HG03066 (cell line): Measurements from ENCODE around the gene CALM1.

Experiments used
- ATAC-seq: cut with Tn5 transposase; IDR thresholded peaks from one replicate; pipeline ENCODE4 v1.9.1; 2021; ENCODE audit warnings: low read depth; ENCODE audit not compliant: unreplicated experiment

Gene CALM1

DNA sequence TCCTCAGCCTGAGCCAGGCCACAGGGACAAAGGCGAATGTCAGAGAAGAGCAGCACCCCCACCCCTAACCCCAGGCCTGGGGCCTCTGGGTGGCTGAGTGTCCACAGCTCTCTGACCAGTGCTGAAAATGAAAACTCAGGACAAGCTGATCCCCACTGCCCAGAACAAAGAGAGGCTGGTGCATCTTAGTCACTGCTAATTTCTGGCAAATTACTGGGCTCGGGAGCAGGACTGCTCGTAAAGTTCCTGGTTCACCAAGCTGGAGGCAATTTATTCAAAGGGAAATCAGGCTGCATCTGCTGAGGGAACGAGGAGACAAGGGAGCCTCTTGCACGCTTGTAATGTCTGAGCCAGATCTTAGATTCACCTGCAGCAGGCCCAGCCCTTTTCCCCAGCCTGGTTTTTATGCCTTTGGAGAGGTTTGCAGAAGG is 43.2 kb downstream of the CALM1 start:
- ATAC-seq: no peak

GRCh38 chr14:90440592-90440991 is 43.8 kb downstream of the CALM1 start:
- no peak for ATAC-seq

DNA sequence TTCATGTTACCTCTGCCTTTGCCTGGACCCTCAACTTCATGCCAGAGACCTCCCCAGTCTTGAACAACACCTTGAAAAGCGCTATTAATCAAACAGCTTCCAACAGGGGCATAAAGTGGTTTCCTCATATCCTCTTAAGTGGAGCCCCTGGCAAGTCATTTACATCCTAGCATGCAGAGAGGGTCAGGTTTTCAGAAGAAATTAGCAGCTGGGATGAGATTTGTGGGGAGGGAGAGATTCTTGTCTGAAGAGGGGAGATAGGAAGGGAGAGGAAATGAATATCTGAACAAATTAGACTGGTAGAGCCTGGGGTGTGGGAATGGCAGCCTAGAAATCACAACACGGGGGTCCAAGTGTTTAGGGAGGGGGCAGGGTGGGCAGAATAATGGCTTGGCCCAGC is 45.6 kb downstream of the CALM1 start:
- no peak for ATAC-seq

- ATAC-seq: no peak
These were observed 46.6 kb downstream of the CALM1 start for GRCh38 chr14:90443161-90444076.

DNA sequence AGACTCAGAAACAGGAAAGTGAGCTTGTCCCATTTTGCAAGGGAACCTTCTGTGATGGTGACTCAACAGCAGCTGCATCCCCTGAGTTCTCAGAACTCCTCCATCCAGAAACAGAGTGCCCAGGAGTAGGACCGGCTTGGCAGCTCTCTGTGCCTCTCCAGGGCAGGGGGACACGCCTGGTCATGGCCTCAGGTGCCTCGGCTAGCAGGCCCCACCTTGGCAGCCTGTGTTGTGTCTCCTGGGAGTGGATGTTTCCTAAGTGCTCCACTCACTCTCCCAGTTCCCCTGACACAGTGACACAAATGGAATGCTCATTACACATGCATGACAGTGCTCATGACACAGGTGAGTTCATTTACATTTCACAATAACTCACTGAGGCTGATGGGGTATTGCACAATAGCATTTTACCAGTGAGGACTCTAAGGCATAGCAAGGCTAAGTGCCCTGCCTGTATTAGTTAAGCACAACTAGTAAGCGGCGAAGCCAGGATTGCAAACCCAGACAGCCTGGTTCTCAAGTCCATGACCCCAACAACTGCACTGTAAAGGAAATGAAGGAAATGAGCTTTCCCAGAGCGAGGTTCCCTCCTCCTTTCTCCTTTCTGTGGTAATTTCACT is 47.4 kb downstream of the CALM1 start:
- no peak for ATAC-seq

DNA sequence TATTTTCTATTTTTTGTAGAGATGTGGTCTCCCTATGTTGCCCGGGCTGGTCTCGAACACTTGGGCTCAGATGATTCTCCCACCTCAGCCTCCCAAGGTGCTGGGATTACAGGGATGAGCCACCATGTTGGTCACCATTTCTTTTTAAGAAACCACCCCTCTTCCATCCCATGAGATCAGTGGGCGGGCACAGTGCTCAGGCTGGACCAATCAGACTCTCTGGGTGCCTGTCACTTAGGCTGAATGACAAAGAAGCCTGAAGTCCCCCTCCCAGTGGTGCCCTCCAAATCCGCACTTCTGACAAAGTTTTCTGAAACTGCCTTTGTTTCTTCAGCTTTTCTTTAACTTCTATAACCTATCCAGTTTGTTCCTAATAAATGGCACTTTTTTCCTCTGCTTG is 48.2 kb downstream of the CALM1 start:
- ATAC-seq: no peak

DNA sequence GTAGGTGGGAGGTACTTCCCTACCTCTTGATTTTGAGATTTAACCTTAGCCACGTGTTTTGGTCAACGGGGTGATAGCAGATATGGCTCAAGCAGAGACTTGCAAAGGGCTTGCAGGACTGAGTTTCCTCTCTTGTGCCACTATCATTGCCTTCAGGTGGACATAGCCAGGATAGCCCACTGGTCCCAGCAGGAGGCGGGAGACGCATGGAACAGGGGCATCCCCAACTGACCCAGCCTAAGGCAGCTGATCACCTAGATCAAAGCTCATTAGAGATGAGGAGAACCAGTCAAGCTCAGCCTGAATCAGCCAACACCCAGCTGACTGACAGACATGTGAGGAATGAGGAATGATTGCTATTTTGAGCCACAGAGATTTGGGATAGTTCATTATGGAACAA is 49.6 kb downstream of the CALM1 start:
- ATAC-seq: no peak

DNA sequence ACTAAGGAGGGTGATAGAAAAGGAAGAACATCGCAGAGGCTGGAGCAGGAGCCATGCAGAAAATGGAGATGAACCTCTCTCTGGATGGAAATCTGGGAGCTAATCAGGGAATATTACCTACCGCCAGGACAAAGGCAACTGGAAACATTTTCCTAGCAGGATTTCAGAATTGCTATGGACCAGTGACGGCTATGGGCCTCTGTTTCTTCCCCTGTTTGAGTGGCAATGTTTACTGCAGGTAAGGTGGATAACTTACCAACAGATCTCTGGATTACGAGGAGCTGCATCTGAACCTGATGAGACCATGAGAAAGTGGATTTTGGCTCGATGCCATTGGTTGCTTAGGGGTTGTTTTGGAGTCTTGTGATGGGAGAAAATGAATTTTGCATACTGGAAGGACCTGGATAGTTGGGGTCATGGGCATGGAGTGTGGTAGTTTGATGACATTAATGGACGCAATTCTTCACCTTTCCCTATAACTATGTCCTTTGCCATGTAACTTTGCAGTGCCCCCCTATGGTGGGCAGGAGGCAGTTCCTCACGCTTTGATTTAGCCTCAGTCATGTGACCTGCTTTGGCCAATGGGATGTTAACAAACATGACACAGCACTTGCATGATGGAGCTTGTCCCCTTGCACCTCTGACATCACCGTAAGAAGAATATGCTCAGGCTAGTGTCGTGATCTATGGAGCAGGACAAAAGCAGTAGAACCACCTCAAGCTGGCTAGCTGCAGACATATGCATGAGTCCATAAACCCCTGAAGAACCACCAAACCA is 51.1 kb downstream of the CALM1 start:
- no peak for ATAC-seq

- ATAC-seq: no peak
These were observed 52.6 kb downstream of the CALM1 start for GRCh38 chr14:90449411-90449810.

GRCh38 chr14:90450151-90450550 is 53.3 kb downstream of the CALM1 start:
- ATAC-seq: no peak

DNA sequence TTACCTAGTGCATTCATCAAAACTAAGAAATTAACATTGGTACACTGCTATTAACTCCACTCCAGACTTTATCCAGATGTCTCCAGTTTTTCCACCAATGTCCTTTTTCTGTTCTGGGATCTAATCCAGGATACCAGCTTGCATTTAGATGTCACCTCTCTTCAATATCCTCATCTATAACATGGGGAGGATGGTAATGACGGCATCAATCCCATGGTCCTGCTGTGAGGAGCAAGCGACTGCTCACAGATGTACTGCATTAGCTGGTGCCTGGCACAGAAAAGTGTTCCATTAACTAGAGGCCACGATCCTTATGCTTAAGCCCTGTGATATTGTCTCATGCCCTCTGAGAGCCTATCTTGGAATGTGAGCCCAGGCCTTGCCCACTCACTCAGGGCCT is 53.8 kb downstream of the CALM1 start:
- no peak for ATAC-seq

- no peak for ATAC-seq
These were observed 54.6 kb downstream of the CALM1 start for GRCh38 chr14:90451443-90451842.

- ATAC-seq: no peak
These were observed 55.1 kb downstream of the CALM1 start for GRCh38 chr14:90451961-90452360.

DNA sequence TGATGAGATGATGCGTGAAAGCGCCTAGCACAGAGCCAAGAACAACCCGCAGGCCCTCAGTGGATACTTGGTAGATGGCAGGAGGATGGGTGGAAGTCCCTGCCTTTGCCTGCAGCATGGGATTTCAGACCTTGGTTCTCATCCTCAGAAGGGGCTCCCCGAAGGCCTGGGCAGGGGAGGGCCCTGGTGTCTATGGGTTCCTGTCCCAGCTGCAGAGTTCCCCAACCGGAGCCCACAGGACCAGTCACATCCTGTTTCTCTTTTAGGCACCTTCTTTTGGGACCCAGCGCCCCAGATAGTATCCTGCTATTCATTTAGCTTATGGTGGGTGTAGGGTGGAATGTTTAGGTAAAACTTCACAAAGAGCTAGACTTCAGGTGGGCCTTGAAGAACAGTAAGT is 55.5 kb downstream of the CALM1 start:
- no peak for ATAC-seq

- no peak for ATAC-seq
These were observed 56.6 kb downstream of the CALM1 start for GRCh38 chr14:90453401-90453951.

GRCh38 chr14:90454041-90455000 is 57.5 kb downstream of the CALM1 start:
- ATAC-seq: no peak

DNA sequence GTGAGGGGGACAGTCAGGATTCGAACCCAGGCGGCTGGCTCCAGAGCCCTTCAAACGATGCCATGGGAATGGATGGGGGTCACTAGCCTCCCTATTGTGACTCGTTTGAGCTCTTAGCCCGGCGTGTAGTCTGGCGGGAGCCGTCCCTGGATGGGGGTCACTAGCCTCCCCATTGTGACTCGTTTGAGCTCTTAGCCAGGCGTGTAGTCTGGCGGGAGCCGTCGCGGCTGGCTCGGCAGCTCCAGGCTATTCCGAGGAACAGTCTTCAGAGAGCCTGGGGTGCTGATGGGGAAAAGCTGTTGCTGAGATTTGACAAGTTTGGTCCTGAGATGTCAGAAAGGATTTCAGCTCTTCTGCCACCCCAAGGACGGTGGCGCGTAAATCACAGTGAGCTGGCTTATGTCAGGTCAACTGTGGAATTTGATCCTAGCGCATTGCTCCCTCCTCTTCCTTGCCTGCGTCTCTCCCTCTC is 58.3 kb downstream of the CALM1 start:
- ATAC-seq: no peak

DNA sequence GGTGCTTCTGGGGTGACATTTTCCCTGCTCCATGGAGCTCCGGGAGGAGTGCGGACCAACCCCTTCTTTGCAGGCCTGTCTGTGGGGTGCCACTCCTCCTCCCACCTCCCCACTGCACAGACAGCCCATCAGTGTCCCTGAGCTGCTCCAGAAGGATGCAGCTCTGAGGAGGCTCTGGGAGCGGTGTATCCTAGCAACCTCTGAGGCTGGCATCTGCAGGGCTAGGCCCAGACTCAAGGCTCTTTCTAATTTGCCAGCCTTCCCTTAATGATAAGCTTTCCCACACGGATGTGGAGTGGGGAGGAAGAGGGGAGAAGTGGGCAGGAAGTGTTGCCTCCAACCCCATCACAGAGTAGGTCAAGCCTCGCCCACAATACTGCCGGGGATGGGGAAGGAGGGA is 59.7 kb downstream of the CALM1 start:
- no peak for ATAC-seq

- ATAC-seq: no peak
These were observed 60.4 kb downstream of the CALM1 start for GRCh38 chr14:90457186-90457585.
